Measurements from ENCODE around the gene CPPED1. TPM values are rescaled to one million over a fixed set of nuclear protein-coding genes. Genes with fewer than 3 reads are reported as not detected.

The CPPED1 gene
- polyA plus RNA-seq, 3 donors = 100 to 292 (median 259) TPM

DNA sequence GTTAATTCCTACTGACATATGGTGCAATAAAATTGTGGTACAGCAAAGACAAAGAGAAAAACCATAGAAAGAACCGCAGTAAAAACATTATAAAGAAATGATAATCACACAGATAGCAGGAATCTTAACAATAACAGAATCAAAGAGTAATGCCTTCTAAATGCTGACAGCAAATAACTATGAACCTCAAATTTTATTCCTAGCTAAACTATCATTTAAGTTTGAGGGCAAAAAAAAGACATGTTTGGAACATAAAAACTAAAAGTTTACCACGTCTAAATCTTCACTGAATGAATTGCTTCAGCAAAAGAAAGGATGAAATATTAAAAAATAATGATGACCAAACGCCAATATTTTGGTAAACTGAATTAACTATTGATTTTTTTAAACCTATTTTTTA, 135.8 kb downstream of the CPPED1 start:
- intact Hi-C loops (cut with micrococcal nuclease) = no loop called here
- no peak overlapping the region for H3K4me3 ChIP-seq (replicated peaks in 1 of 3; ENCODE audit: low read depth in 2 of 3, low read length in 3 of 3)
- H3K27ac Mint-ChIP-seq = no peak overlapping the region
- no peak overlapping the region for H3K4me2 ChIP-seq (replicated peaks; ENCODE audit: extremely low read depth, low read length, poor library complexity, severe bottlenecking)
- TF ChIP-seq, protein P1, sequence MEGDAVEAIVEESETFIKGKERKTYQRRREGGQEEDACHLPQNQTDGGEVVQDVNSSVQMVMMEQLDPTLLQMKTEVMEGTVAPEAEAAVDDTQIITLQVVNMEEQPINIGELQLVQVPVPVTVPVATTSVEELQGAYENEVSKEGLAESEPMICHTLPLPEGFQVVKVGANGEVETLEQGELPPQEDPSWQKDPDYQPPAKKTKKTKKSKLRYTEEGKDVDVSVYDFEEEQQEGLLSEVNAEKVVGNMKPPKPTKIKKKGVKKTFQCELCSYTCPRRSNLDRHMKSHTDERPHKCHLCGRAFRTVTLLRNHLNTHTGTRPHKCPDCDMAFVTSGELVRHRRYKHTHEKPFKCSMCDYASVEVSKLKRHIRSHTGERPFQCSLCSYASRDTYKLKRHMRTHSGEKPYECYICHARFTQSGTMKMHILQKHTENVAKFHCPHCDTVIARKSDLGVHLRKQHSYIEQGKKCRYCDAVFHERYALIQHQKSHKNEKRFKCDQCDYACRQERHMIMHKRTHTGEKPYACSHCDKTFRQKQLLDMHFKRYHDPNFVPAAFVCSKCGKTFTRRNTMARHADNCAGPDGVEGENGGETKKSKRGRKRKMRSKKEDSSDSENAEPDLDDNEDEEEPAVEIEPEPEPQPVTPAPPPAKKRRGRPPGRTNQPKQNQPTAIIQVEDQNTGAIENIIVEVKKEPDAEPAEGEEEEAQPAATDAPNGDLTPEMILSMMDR (IDR thresholded peaks at IDR 0.05) = no peak
- peaks cover 0 to 1% (median 0%) of the 10 kb centered on the region in 3 donors for H3K27me3 Mint-ChIP-seq (ENCODE audit: low read depth in 3 of 3)
- H3K9ac ChIP-seq (ENCODE audit: insufficient read depth, low read length, poor library complexity, severe bottlenecking) = no peak overlapping the region
- peaks cover 37 to 85% of the 10 kb centered on the region in 2 donors for H3K36me3 ChIP-seq (replicated peaks in 1 of 2; ENCODE audit: control insufficient read depth in 1 of 2, insufficient read depth in 2 of 2, low read length in 2 of 2)
- H3K36me3 Mint-ChIP-seq = peaks cover 40 to 83% of the 10 kb centered on the region in 2 donors
- DNase-seq = no peak
- peaks cover 0 to 29% of the 10 kb centered on the region in 2 donors for H3K9me3 ChIP-seq (replicated peaks in 1 of 2; ENCODE audit: control insufficient read depth in 1 of 2, insufficient read depth in 1 of 2, low read length in 2 of 2)
- H3K4me1 Mint-ChIP-seq = no peaks in the 10 kb centered on the region
- no peak overlapping the region for H3K4me3 Mint-ChIP-seq
- no peak overlapping the region for H3K27ac ChIP-seq (ENCODE audit: low read depth in 1 of 2, low read length in 2 of 2)
- peaks cover 100% of the 10 kb centered on the region for H4K20me1 ChIP-seq (ENCODE audit: insufficient read depth, low read length)
- WGBS (ENCODE audit: insufficient coverage) = no CpG with 5 or more reads among the region's 3 CpGs
- H3K27me3 ChIP-seq (ENCODE audit: control insufficient read depth in 2 of 2, insufficient read depth in 2 of 2, low read length in 2 of 2) = no peaks in the 10 kb centered on the region
- no peaks in the 10 kb centered on the region for H3K4me1 ChIP-seq (ENCODE audit: control insufficient read depth in 1 of 2, insufficient read depth in 2 of 2, low read length in 2 of 2)
- H2AFZ ChIP-seq (ENCODE audit: insufficient read depth, low read depth, low read length, poor library complexity, severe bottlenecking) = no peak overlapping the region
- peaks cover 6% of the 10 kb centered on the region for H3K79me2 ChIP-seq (ENCODE audit: insufficient read depth, low read length)
- peaks cover 10 to 22% (median 12%) of the 10 kb centered on the region in 7 donors for H3K9me3 Mint-ChIP-seq

DNA sequence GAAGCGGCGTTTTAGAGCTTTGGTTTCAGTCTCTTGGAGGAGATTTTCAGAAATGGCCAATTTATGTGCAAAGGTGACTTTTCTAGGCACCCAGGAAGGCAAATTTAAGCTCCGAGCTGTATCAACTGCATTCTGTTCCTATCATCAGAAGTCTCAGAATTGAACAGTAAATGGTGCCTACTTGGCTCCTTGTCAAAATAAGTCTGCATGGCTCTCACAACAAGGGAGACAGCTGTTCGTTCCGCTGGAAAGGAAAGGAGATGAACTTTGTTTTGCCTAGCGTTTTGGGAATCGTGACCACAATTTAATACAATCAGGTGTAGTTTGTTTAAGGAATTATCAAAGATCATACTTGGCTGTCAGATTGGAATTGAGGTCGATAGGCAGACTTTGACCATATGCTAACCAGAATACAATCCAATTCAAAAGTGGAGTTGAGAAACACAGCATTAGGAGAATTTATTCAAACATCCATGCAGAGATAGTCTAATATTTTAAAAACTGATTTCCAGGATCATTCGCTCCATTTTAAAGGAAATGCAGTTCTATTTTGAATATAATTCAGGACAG, 139.4 kb downstream of the CPPED1 start:
- DNase-seq = no peak
- peaks cover 46 to 88% of the 10 kb centered on the region in 2 donors for H3K36me3 ChIP-seq (replicated peaks in 1 of 2; ENCODE audit: control insufficient read depth in 1 of 2, insufficient read depth in 2 of 2, low read length in 2 of 2)
- 97% methylated on average over 3 of the region's 9 CpGs for WGBS (ENCODE audit: insufficient coverage)
- peaks cover 6% of the 10 kb centered on the region for H3K79me2 ChIP-seq (ENCODE audit: insufficient read depth, low read length)
- Mint-ChIP-seq H3K4me3 (no peak overlapping the region), H3K36me3 (peaks cover 46 to 87% of the 10 kb centered on the region in 2 donors), H3K9me3 (peaks cover 7 to 18% (median 12%) of the 10 kb centered on the region in 7 donors), H3K27me3 (ENCODE audit: low read depth in 3 of 3) (peaks cover 0 to 2% (median 1%) of the 10 kb centered on the region in 3 donors), H3K4me1 (no peaks in the 10 kb centered on the region), H3K27ac (no peak overlapping the region)
- no peak overlapping the region for H2AFZ ChIP-seq (ENCODE audit: insufficient read depth, low read depth, low read length, poor library complexity, severe bottlenecking)
- H3K4me2 ChIP-seq (replicated peaks; ENCODE audit: extremely low read depth, low read length, poor library complexity, severe bottlenecking) = no peak overlapping the region
- no peak overlapping the region for H3K27ac ChIP-seq (ENCODE audit: low read depth in 1 of 2, low read length in 2 of 2)
- H3K27me3 ChIP-seq (ENCODE audit: control insufficient read depth in 2 of 2, insufficient read depth in 2 of 2, low read length in 2 of 2) = no peaks in the 10 kb centered on the region
- TF ChIP-seq, protein P1 (IDR thresholded peaks at IDR 0.05) = no peak
- H3K9ac ChIP-seq (ENCODE audit: insufficient read depth, low read length, poor library complexity, severe bottlenecking) = no peak overlapping the region
- H4K20me1 ChIP-seq (ENCODE audit: insufficient read depth, low read length) = peaks cover 100% of the 10 kb centered on the region
- no peak overlapping the region for H3K4me3 ChIP-seq (replicated peaks in 1 of 3; ENCODE audit: low read depth in 2 of 3, low read length in 3 of 3)
- intact Hi-C loops (cut with micrococcal nuclease) = no loop called here
- H3K9me3 ChIP-seq (replicated peaks in 1 of 2; ENCODE audit: control insufficient read depth in 1 of 2, insufficient read depth in 1 of 2, low read length in 2 of 2) = peaks cover 0 to 20% of the 10 kb centered on the region in 2 donors
- no peaks in the 10 kb centered on the region for H3K4me1 ChIP-seq (ENCODE audit: control insufficient read depth in 1 of 2, insufficient read depth in 2 of 2, low read length in 2 of 2)
